HS-5 (cell line): Measurements from ENCODE around the gene SYT17.

ENCODE experiments used
- DNase-seq: peaks from one replicate; pipeline ENCODE4 v3.0.0-alpha.2; 2012; ENCODE audit warnings: low read depth

SYT17 gene

DNA sequence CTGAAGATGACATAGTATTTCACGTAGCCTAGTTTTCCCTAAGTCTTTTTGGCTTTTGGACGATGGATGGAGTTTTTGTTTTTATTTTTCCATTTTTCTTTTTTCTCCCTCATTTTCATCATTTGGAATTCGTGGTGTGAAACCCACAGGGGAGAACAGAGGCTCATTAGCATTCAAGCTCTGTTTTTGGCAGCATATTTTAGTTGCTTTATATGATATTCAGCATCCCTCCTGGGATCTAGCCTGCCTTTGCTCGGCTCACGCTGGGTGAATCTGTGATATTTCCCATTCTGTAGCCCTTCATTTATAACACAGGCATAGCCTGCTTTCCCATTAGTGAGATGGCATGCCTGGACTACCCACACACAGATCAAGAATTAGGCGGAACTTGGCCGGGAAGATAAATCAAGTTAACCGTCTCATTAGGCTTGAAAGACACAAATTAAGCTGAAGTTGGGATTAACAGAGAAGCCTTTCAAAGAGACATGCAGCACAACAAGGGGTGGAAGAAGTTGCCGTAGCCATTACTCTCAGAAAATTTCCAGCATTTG lies 97.4 kb downstream of the SYT17 start:
- no peak for DNase-seq

DNA sequence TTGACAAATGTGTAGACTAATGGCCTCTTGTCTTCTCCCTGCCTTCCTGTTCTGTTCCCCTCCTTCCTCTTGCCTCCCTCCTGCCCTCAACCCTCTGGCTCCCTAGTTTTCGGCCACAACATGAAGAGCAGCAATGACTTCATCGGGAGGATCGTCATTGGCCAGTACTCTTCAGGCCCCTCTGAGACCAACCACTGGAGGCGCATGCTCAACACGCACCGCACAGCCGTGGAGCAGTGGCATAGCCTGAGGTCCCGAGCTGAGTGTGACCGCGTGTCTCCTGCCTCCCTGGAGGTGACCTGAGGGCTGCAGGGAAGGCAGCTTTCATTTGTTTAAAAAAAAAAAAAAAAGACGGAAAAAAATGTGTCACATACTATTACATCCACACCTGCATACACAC lies 98.7 kb downstream of the SYT17 start:
- no peak for DNase-seq

DNA sequence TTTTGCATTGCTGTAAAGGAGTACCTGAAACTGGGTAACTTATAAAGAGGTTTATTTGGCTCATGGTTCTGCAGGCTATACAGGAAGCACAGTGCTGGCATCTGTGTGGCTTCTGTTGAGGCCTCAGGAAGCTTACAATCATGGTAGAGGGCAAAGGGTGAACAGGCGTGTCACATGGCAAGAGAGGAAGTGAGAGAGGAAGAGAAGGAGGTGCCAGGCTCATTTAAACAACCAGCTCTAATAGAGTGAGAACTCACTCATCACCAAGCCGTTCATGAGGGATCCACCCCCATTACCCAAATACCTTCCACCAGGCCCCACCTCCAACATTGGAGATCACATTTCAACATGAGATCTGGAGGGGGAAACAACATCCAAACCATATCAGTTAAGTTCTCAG lies 101.1 kb downstream of the SYT17 start:
- DNase-seq: no peak

DNA sequence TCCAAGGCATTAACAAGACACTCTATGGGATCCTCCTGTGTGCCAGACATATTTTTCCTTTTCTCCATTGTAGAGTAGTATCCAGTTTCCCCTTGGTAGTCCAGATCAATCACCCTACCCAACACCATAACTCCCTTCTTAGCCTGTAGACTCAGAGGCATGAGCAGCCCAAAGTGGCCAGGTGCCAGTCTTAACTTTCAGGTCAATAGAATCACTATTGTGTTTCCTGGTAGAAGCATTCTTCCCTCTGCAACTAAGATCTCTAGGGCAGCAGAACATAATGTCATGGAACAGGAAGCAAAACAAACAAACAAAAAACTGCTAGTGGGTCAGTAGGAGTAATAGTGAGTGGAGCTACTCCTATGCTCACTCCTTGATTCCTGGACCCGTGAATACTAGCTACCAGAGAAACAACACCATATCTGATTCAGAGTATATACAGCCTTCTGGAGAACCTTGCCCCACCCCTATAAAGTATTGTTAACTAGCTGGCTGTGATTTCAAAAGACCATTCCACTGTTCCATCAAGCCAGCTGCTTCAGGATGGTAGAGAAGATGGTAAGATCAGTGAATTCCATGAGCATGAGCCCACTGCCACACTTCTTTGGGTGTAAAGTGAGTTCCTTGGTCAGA lies 106.2 kb downstream of the SYT17 start:
- DNase-seq: no peak

DNA sequence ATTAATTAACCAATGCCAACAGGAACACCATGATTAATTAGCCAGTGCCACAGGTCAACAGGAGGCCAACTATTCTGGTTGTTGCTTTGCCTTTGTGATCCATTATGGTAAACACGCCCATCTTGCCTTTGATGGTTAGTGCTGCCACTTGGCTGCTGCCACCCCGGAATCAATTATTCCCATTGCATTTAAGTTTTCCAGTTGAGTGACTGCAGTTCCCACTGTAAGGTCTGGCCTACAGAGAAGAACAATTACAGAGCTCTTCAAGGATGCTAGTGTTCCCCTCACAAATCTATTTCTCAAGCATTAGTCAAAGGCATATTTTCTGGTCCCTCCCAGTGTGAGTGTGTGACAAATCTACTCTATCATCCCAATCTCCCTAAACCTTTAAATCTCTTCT lies 110.4 kb downstream of the SYT17 start:
- DNase-seq: no peak

DNA sequence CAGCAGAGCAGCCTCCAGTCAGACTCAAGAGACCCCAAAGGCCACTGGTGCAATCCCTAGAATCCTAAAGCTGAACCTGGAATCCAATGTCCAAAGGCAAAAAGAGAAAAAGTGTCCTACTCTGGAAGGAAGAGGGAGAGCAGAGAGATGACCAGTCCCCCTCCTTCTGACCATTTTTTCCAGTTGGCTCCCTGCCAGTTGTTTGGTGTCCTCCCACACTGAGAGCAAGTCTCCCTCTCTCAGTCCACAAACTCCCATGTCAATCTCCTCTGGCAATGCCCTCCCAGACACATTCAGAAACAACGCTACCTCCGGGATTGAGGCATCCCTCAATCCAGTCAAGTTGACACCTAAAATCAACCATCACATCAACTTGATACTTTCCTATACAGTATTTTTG lies 113.2 kb downstream of the SYT17 start:
- no peak for DNase-seq

DNA sequence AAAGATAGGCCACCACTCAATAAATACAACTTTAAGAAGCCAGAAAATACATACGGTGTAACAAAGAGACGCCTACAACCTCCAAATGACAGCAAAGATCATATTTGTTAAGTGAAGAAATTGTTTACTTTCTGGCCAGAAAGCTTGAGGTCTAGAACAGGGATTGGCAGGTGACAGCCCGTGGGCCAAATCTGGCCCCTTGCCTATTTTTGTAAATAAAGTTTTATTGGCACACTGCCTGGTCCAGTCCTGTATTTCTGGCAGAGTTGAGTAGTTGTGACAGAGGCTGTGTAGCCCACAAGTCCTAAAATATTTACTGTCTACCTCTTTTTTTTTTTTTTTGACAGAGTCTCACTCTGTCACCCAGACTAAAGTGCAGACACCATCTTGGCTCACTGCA lies 114.1 kb downstream of the SYT17 start:
- DNase-seq: no peak

DNA sequence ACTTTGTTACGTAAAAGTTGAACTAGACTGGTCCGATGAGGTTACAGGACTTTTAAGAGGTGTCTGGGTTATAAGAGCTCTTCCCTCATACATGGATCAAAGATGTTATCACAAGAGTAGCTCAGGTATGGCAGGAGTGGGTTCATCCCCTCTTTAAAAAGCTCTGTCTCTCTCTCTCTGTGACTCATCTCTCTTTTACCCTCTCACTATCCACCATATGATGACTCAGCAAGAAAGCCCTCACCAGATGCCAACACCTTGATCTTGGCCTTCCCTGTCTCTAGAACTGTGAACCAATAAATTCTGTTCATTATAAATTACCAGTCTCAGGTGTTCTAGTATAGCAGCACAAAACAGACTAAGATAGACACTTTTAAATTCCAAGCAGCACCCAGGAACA lies 115.6 kb downstream of the SYT17 start:
- no peak for DNase-seq

DNA sequence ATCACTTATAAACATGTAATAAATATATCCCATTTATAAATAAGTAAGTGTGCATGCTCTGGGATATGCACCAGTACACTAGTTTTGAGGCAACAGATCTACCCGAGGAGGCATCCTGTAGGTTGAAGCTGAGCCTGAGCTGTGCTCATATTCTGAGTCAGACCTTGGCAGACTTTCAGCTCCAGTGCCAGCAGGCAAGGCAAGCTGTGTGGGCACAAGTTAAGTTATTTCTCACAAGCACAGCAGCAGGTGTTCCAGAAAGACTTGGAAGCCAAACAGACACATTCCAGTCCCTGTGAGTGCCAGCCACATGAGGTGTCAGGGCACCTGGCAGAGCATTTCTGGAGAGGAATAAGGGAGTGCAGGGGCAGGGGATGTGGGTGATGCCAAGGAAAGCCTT lies 116.2 kb downstream of the SYT17 start:
- DNase-seq: no peak

DNA sequence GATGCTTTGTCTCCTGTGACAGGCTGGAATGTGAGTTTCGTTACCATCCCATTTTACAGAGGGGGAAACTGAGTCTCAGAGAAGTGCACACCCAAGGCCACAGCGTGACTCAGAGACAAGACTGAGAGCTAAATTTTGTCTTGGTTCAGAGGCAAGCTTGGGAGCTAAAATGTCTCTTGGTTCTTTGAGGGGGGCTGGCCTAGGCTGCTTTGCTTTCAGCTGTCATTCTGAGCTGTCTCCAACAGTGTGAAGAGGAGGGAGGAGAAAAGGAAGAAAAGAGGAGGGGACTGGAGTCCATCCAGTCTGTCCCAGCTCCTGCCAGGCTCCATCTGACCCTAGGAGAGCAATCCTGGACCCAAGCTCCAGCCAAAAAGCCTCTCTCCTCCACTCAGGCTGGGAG lies 117.4 kb downstream of the SYT17 start, which contains the start of gene CLEC19A:
Gene CLEC19A, plus strand, starts transcription at position 301 of the 400 bp plus-strand sequence. CDS start 121 bp downstream, outside the sequence.
- no peak for DNase-seq

DNA sequence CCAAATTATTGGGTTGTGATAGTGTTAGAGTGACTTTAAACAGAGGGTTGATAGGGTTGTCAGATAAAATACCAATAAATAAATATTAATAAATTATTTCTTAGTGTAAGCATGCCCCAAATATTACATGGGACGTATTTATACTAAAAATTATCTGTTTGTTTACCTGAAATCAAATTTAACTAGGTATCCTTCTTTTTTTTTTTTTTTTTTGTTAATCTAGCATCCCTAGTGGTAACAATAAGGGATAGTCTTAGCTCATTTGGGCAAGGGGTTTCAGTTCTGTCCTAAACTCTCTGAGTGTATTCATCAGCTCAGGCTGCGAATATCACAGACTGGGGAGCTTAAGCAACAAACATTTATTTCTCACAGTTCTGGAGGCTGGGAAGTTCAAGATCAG lies 118.8 kb downstream of the SYT17 start:
- no peak for DNase-seq

DNA sequence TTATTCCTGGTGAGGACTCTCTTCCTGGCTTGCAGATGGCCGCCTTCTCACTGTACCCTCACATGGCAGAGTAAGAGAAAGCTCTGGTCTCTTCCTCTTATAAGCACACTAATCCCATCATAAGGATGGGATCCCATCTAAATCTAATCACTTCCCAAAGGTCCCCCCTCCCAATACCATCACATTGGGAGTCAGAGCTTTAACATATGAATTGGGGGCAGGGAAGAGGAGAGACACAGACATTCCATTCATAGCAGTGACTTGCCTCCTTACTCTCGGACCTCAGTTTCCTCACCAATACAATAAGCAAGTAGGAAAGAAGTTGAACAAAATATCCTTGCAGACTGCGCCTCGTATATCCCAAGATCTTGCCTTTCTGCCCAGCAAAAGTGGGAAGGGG lies 119.2 kb downstream of the SYT17 start:
- no peak for DNase-seq

DNA sequence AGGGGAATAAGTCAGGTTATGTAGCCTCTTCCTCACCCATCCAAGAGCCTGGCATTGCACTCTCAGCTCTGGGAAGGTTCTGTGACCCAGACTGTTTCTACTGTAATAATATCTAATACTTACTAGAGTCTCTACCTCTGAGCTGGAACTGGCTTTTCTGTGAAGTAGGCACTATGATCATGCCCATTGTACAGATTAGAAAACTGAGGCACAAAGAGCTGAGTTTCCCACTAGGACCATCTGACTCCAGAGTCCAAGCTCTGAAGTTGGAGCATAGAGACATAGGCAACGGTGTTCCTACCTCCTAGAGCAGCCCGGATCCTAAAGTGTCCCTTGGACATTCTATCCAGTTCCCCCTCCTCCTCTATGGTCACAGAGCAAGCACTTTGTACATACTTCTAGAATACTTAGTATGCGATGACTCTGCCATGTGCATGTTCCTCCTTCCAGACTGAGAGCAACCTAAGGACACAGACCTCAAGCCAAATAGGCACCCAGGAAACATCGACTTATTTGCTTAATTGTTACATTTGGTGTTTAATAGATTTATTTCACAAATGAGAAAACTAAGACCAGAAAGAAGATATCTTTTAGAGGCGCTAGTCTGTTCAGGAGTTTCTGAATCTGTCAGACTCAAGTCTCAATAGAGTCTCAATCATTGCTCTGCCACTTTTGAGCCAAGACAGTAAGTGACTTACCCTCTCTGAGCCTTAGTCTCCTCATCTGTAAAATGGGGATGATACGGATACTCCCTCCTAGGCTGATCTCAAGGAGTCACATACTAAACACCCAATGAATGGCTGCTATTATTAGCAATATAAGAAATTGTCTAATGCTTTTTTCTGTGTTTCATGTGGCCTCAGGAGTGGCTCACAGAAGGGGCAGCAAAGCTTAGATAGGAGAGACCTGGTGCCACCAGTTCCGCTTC lies 121.1 kb downstream of the SYT17 start:
- no peak for DNase-seq

DNA sequence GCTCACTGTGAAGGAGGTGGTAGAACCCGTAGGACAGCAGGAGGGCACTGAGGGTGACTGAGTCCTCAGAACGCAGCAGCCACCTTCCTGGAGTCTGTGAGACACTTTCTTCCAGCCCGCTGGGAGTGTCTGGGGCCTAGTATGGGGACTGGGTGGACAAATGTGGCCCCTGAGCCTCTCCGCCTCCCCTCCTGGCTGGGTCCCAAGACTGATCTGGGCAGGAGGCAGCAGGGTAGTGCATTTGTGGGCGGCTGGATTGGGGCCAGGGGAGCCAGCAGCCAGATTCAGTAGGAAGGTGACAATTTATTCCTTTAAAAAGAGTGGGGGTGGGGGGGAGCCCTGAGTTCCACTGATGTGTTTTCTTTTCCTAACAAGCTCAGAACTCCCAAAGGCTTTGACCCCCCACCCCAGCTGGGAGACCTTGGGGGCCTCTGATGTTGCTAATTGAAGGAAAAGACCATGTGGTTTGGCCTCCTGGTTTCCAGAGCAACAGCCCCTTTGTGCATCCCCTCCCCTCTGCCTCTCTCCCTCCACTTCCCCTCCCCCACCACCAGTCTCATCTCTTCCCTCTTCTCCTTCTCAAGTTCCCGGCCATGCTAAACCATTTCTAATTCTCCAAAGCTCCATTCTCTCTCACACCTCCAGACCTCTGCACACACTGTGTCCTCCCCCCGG lies 121.9 kb downstream of the SYT17 start:
- DNase-seq: no peak

DNA sequence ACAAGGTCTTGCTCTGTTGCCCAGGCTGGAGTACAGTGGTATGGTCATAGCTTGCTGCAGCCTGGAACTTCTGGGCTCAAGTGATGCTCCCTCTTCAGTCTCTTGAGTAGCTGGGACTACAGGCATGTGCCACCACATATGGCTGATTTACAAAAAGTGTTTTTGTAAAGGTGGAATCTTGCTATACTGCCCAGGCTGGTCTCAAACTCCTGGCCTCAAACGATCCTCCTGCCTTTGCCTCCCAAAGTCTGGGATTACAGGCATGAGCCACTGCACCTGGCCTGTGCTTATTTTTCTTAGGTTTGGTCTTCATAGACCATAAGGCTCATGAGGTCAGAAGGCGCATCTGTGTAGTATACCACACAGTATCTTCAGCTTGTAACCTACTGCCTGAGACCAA lies 122.8 kb downstream of the SYT17 start:
- DNase-seq: no peak

DNA sequence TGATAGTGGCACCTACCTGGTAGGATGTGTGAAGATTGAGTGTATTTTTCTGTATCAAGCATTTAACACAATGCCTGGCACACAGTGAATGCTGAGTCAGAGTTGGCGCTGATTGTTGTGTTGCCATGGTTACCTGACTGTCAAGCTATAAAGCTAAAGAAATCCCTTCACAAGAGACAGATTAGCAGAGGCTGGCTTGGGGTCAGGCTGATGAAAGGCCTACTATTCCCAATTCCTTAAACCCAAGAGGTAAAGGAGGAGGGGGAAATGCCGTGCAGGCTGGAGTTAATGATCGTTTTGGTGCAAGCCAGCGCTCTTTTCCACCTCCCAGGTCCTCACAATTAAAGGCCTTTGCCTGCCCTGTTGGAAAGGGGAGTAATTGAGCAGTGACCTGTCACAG lies 123.4 kb downstream of the SYT17 start:
- DNase-seq: no peak

DNA sequence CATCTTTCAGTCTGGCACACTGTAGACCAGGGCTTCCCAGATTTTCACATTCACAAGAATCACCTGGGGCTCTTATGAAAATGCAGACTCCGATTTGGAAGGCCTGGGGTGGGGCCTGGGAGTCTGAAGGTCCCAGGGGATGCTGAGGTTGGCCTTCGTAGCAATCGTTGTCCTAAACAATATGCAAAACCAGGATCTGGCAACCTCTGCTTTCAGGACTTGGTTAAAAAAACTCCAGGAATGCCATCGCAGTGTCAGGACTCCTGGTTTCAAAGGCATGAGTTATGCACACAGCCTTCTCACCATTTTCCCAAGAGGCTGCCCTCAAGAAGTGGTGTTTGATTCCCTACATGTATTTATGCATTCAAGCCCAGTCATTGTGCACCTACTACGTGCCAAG lies 124.1 kb downstream of the SYT17 start:
- no peak for DNase-seq

DNA sequence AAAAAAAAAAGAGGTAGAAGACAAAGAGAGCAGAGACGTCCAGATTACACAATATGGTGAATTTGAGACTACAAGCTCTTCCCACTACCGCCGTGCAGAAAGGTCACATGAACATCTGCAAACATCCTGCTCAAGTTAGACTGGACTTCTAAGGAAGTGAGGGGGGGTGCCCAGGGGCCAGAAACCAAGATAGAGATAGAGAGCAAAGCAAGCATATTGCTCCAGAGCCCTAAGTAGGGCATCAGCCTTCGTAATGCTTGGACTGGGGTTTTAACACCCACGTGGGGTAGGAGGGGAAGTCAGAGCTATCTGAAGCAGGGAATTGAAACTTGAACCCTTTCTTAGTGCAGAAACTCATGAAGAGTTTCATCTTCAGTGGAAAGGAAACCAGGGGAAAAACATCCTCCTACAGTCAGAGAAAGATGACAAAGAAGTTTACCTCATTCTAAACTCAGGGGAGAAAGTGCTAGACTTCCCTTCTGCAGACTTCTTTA lies 126.2 kb downstream of the SYT17 start:
- no peak for DNase-seq

DNA sequence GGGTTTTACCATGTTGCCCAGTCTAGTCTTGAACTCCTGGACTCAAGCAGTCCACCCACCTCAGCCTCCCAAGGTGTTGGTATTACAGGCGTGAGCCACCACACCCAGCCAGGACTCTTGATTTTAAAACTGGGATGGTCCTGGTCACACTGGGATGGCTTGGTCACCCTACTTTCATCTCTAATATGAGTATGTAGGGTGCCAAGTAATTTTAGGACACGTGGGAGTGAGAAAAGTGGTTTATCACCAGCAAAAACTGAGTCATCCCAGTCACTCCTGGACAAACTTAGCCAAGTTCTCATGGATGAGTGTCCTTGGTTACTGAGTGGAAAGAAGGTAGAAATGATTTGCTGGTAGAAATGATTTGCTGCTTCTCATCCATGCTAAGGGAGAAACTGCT lies 127.4 kb downstream of the SYT17 start:
- DNase-seq: no peak

DNA sequence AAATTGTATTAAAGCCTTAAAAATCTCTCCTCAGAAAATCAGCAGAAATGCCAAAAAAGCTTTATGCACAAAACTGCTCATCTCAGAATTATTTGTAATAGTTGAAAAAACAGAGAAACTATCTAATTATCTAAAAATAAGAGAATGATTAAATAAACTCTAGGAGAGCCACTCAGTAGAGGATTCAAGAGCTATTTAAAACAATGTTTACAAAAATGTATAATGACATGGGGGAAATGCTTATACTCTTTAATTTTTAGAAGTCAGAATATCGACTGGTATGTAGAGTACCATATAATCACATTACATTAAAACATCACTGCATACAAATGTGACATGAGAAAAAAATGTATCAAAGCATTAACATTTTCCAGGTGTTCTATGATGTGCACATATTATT lies 129.4 kb downstream of the SYT17 start:
- no peak for DNase-seq

DNA sequence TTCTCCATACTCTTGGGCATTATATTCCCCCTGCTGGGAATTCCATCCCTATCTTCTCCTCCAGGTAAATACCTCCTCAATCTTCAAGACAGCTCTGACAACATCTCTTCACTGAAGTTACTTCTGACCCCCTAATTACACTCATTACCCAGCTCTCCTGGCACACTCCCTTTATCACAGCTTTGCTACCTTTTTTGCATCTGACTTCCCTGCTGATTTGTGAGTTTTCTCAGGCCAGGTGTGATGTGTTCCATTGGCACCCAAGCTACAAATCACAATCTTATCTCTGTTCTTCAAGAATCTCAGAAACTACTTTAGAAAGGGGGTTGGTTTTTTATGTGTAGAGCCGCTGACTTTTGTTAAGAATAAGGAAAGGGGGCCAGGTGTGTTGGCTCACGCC lies 131.5 kb downstream of the SYT17 start:
- no peak for DNase-seq

DNA sequence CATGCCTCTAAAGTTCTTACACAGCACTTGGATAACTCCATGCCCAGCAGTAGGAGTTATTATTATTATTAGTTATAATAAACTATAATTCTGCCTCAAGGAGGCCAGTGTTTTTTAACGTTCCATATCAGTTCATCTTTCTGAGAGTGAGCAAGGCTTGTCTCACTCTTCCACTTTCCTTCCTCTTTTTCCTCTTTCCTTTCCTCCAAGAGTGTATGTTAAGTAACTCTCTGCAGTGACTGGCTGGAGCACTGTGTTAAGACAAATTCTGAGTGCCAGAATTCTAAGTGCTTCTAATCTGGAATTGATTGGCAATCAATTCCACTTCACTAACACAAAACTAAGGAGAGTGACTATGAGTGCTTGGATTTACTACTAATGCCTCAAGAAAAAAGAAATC lies 133.9 kb downstream of the SYT17 start:
- DNase-seq: no peak

DNA sequence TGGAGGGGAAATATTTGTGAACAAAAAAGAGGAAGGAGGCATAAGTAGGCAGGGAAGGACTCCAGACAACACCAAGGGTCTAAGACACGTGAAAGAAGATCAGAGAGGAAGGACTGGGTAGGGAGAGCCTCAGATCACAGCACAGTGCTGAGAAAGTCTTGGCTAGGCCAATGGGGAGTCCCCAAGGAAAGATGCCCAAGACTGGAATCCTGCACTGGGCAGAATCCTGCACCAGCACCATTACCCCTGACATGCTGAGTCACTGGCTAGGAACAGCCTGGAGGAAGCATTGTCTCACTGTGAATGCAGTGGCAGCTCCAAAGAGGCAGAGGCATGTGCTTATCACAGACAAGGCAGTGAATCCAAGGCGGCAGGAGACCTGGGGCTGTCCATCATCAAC lies 136.7 kb downstream of the SYT17 start:
- DNase-seq: no peak
